B cell (primary cell): Measurements from ENCODE around the gene RGR. TPM values are rescaled to one million over a fixed set of nuclear protein-coding genes. Genes with fewer than 3 reads are reported as not detected.

Source experiments
- ATAC-seq: fragments of 200-7000 bp; cut with Tn5 transposase; one replicate; pipeline ENCODE4 v1.10.0; 2021; ENCODE audit warnings: low read depth, mild to moderate bottlenecking, moderate number of reproducible peaks, moderate library complexity
- CTCF ChIA-PET: fragments of 350-600 bp; sonication (Branson Sonifier 250); formaldehyde crosslinking; loops from one replicate; lab custom pipeline; 2021; ENCODE audit warnings: antibody characterized with exemption, inconsistent platforms; lab: Charles Lee
- POLR2A ChIA-PET: fragments of 350-600 bp; sonication (Branson Sonifier 250); formaldehyde crosslinking; loops from one replicate; lab custom pipeline; 2021; ENCODE audit warnings: antibody characterized with exemption; lab: Charles Lee
- DNase-seq: peaks from one replicate; pipeline ENCODE4 v3.0.0; 2013
- H2AFZ ChIP-seq: 2 replicates; pipeline ENCODE4 v1.6.1; 2012; ENCODE audit warnings: mild to moderate bottlenecking, low read depth, low read length; ENCODE audit not compliant: insufficient read depth, poor library complexity, severe bottlenecking
- H3K27ac ChIP-seq, 2 donors: 1 replicate in 1 of 2; 2 replicates in 1 of 2; pipeline ENCODE4 v1.5.1; 2012 to 2013; ENCODE audit warnings: low read length in 2 of 2, mild to moderate bottlenecking in 2 of 2, moderate library complexity in 1 of 2
- H3K27me3 ChIP-seq, 4 experiments: fragments of 200-600 bp in 1 of 4; sonication (generic) in 1 of 4; replicated peaks in 1 of 4; 1 replicate in 2 of 4; 2 replicates in 2 of 4; pipeline versions ENCODE4 v1.6.1 to v1.7.0; 2013 to 2016; ENCODE audit warnings: low read length in 3 of 4, mild to moderate bottlenecking in 2 of 4, mixed read lengths in 1 of 4, moderate library complexity in 1 of 4; ENCODE audit not compliant: insufficient read depth in 4 of 4, control insufficient read depth in 3 of 4; ENCODE audit errors: control extremely low read depth in 1 of 4
- H3K36me3 ChIP-seq, 2 experiments: replicated peaks in 1 of 2; 1 replicate in 1 of 2; 2 replicates in 1 of 2; pipeline versions ENCODE4 v1.6.1 to v1.7.1; 2013; ENCODE audit warnings: low read length in 1 of 2; ENCODE audit not compliant: insufficient read depth in 2 of 2, control insufficient read depth in 1 of 2; ENCODE audit errors: control extremely low read depth in 1 of 2, extremely low read depth in 1 of 2
- H3K4me1 ChIP-seq, 2 donors: fragments of 200-600 bp in 1 of 2; sonication (generic) in 1 of 2; 1 replicate in 1 of 2; 2 replicates in 1 of 2; pipeline versions ENCODE4 v1.5.1 to v1.6.1; 2013 to 2017; ENCODE audit warnings: low read length in 2 of 2; ENCODE audit not compliant: control insufficient read depth in 2 of 2, insufficient read depth in 2 of 2
- H3K4me2 ChIP-seq: replicated peaks from 2 replicates; pipeline ENCODE3; 2012; ENCODE audit warnings: mild to moderate bottlenecking, low read depth, low read length; ENCODE audit not compliant: poor library complexity, severe bottlenecking
- H3K4me3 ChIP-seq, 5 experiments: fragments of 200-600 bp in 1 of 5; sonication (generic) in 1 of 5; 1 replicate in 3 of 5; 2 replicates in 2 of 5; pipeline versions ENCODE4 v1.5.1 to v1.7.0; 2011 to 2016; ENCODE audit warnings: low read length in 4 of 5, mild to moderate bottlenecking in 4 of 5, low read depth in 2 of 5, control low read depth in 1 of 5, moderate library complexity in 1 of 5; ENCODE audit not compliant: insufficient read depth in 1 of 5; ENCODE audit errors: control extremely low read depth in 1 of 5, extremely low read depth in 1 of 5
- H3K79me2 ChIP-seq: fragments of 200-600 bp; sonication (generic); one replicate; pipeline ENCODE4 v1.6.0; 2016; ENCODE audit warnings: low read length; ENCODE audit not compliant: control insufficient read depth, insufficient read depth
- H3K9ac ChIP-seq: fragments of 200-600 bp; sonication (generic); 2 replicates; pipeline ENCODE4 v1.6.1; 2017; ENCODE audit warnings: mild to moderate bottlenecking, low read length, moderate library complexity
- H3K9me3 ChIP-seq, 3 donors: one replicate each; pipeline versions ENCODE4 v1.6.1 to v1.7.1; 2013; ENCODE audit warnings: low read length in 2 of 3; ENCODE audit not compliant: control insufficient read depth in 2 of 3, insufficient read depth in 1 of 3; ENCODE audit errors: control extremely low read depth in 1 of 3
- H4K20me1 ChIP-seq: 2 replicates; pipeline ENCODE4 v1.6.0; 2012; ENCODE audit warnings: mild to moderate bottlenecking, low read length; ENCODE audit not compliant: insufficient read depth, control insufficient read depth, poor library complexity, severe bottlenecking
- H3K27ac Mint-ChIP-seq: one replicate; pipeline ENCODE4 v1.8.0; 2021; ENCODE audit warnings: mixed read lengths
- H3K27me3 Mint-ChIP-seq: one replicate; pipeline ENCODE4 v1.8.0; 2021; ENCODE audit warnings: mixed read lengths
- H3K4me1 Mint-ChIP-seq: one replicate; pipeline ENCODE4 v1.8.0; 2021; ENCODE audit warnings: mixed read lengths
- H3K4me3 Mint-ChIP-seq: one replicate; pipeline ENCODE4 v1.8.0; 2021; ENCODE audit warnings: mixed read lengths
- H3K9me3 Mint-ChIP-seq: one replicate; pipeline ENCODE4 v1.8.0; 2022; ENCODE audit warnings: mixed read lengths; ENCODE audit not compliant: insufficient read depth
- CTCF ChIP-seq: fragments of 200-600 bp; IDR thresholded peaks from one replicate; pipeline ENCODE4 v1.8.0; 2022; ENCODE audit warnings: antibody characterized with exemption, mild to moderate bottlenecking
- EZH2 ChIP-seq: IDR thresholded peaks from 2 replicates; pipeline ENCODE4 v1.6.1; 2012; ENCODE audit warnings: borderline replicate concordance, low read depth, mild to moderate bottlenecking, moderate library complexity, low read length; ENCODE audit not compliant: insufficient read depth, poor library complexity, severe bottlenecking
- WGBS: methylation state at CpG from one replicate; pipeline ENCODE4 v1.1.5; 2013; ENCODE audit warnings: missing lambda C conversion rate; ENCODE audit not compliant: insufficient coverage; 5-methylcytosine and 5-hydroxymethylcytosine counted together
- intact Hi-C: fragments of 100-400 bp; cut with micrococcal nuclease; formaldehyde crosslinking; loops from one replicate; pipeline ENCODE4 v1.10.0; 2022
- polyA plus RNA-seq: library from polyadenylated mRNA; depleted of rRNA; stranded (reverse); fragments of >200 nt; gene quantifications from 2 replicates; pipeline ENCODE4 v1.2.3, GENCODE V29; 2012
- total RNA-seq, 2 donors: library from RNA; stranded (reverse); fragments of 120-200 nt in 1 of 2; gene quantifications; 1 replicate in 1 of 2; 2 replicates in 1 of 2; pipeline versions ENCODE4 v1.2.3 to v1.2.4, GENCODE V29; 2013 to 2022

The RGR gene
- total and polyA plus RNA-seq, 2 donors (not counting 1 experiment from before 2014, with no cell fraction given), result not detected

- peaks cover 32% of the 10 kb centered on the region for H3K27me3 Mint-ChIP-seq
- Histone ChIP-seq H4K20me1 (no peaks in the 10 kb centered on the region), H3K9ac (no peak overlapping the region), H2AFZ (no peak overlapping the region), H3K9me3 (peaks cover 0 to 6% (median 0%) of the 10 kb centered on the region in 3 donors), H3K4me1 (no peaks in the 10 kb centered on the region), H3K36me3 (no peaks in the 10 kb centered on the region), H3K79me2 (no peaks in the 10 kb centered on the region), H3K4me3 (no peak overlapping the region), H3K27ac (no peak overlapping the region), H3K4me2 (no peak overlapping the region), H3K27me3 (peaks cover 0 to 23% (median 1%) of the 10 kb centered on the region in 4 experiments)
- no peaks in the 10 kb centered on the region for H3K9me3 Mint-ChIP-seq
- H3K27ac Mint-ChIP-seq, result no peak overlapping the region
- intact Hi-C loops, result no loop called here
- DNase-seq (no peak), ATAC-seq (no peak)
- no peak overlapping the region for H3K4me3 Mint-ChIP-seq
- no peaks in the 10 kb centered on the region for H3K4me1 Mint-ChIP-seq
- ChIA-PET POLR2A (no interaction called here), CTCF (no interaction called here)
- 80% methylated on average over 1 of the region's 3 CpGs for WGBS
- TF ChIP-seq CTCF (no peak), EZH2 (no peak)
Measured at GRCh38 chr10:84226616-84227015, 18.2 kb upstream of the RGR start.

- ATAC-seq (no peak), DNase-seq (no peak)
- Mint-ChIP-seq H3K9me3 (no peaks in the 10 kb centered on the region), H3K27me3 (peaks cover 28% of the 10 kb centered on the region), H3K27ac (no peak overlapping the region), H3K4me1 (no peaks in the 10 kb centered on the region), H3K4me3 (no peak overlapping the region)
- no peak overlapping the region for H3K27ac ChIP-seq
- peaks cover 0 to 14% (median 1%) of the 10 kb centered on the region in 4 experiments for H3K27me3 ChIP-seq
- H3K9ac ChIP-seq, result no peak overlapping the region
- H3K79me2 ChIP-seq, result no peaks in the 10 kb centered on the region
- intact Hi-C loops, result no loop called here
- POLR2A ChIA-PET, result no interaction called here
- H3K4me1 ChIP-seq, result no peaks in the 10 kb centered on the region
- CTCF ChIA-PET, result no interaction called here
- H3K9me3 ChIP-seq, result no peaks in the 10 kb centered on the region
- H3K36me3 ChIP-seq, result no peaks in the 10 kb centered on the region
- no peaks in the 10 kb centered on the region for H4K20me1 ChIP-seq
- TF ChIP-seq CTCF (no peak), EZH2 (no peak)
- H3K4me3 ChIP-seq, result no peak overlapping the region
- 77% methylated on average over 3 of the region's 4 CpGs for WGBS
- H3K4me2 ChIP-seq, result no peak overlapping the region
- H2AFZ ChIP-seq, result no peak overlapping the region
Measured at GRCh38 chr10:84227810-84228209, 17.0 kb upstream of the RGR start.
